ENCODE results near the gene HAUS2.

Gene HAUS2

DNA sequence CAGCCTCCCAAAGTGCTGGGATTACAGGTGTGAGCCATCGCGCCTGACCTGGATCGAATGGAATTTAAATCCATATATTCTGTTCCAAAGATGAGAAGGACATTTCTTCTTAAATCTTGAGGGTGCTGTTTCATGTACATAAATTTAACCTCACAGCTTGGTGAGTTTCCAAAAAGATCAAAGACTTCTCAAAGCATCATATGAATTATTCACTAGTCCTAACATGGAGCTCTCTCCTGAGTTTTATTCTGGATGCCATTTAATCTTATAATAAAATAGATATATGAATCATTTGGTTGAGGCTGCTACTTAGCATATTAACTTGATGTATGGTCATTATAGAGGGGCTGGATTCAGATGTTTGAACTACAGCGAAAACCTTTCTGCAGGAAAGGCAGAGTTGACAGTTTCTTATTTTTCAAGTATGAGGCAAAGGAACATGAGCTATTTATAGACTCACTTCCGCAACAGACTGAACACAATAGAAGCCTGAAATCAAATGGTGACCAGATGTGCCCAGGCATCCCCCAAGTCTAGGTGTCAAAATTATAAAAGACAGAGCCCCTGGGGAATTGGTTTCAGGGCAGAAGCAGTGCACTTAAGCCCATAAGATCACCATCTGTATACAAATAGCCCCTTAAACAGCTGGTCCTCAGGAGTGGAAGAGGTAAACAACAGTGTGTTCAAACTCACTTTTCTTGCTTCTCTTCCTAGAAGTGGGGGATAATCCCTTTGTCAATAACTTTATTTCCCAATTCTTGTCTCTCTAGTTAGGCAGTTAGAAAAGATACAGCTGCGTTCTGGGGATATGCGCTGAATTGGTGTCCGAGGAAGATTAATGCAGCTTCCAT, 56.5 kb downstream of the HAUS2 start:
- peak; percentile 38 for DNase-seq (ENCODE audit: extremely low spot score)
- ChIA-PET POLR2A (no interaction called here), CTCF (interaction anchor here (1.0 to 2.0 kb wide), 8 partner anchors 11 to 322 kb away, joined by 3 to 7 read pairs (median 4); partner anchors contain the start of genes STARD9 and ZNF106)
- no peak for TF ChIP-seq CTCF (IDR thresholded peaks at IDR 0.05; ENCODE audit: control extremely low read depth, extremely low read depth, low read depth, missing control alignments)

DNA sequence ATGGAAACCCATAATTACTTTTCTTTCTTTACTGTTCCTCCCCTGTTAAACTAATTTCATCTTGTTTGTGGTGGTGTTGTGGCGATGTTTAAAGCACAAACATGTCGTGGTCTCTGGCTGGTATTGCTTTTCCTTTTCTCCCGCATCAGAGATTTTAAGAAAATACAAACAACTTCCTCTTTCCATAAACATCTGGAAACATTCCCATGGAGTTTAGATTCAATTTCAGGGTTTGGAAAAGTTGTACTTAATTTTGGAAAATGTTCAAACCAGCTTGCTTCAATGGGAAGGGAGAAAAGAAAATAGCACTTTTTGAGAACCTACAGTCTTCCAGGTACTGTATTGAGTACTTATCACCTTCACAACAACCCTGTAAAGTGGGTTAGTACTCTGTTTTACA, 57.2 kb downstream of the HAUS2 start:
- TF ChIP-seq CTCF (IDR thresholded peaks at IDR 0.05; ENCODE audit: control extremely low read depth, extremely low read depth, low read depth, missing control alignments) = no peak
- ChIA-PET CTCF (interaction anchor here (1.0 to 2.0 kb wide), 7 partner anchors 10 to 321 kb away, joined by 3 to 7 read pairs (median 4); partner anchors contain the start of genes STARD9 and ZNF106), POLR2A (no interaction called here)
- DNase-seq (ENCODE audit: extremely low spot score) = no peak

DNA sequence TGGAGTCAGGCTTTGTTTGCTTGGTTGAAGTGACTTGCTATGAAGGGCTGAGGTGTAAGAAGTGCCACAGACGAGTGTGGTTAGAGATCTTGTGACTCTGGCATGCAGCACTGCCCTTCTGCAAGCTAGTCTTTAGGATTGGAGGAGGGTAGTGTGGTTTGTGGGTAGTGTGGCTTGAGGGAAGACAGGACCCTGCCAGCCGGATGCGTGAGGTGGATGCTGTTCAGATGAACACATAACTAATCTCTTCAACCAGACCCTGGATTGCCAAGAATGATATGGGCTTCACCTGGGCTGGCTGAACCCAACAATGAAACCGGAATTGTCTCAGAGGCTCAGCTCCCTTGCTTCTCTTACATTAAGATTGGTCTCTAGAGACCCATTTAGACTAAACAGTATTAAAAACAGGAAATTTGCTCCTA, 59.5 kb downstream of the HAUS2 start:
- ChIA-PET CTCF (interaction anchor here (1.3 to 1.6 kb wide), 4 partner anchors 13 to 400 kb away, joined by 3 to 5 read pairs (median 4); partner anchors contain the start of gene VPS39), POLR2A (interaction anchor here (0.5 to 1.4 kb wide), 2 partner anchors 33 to 503 kb away, joined by 4 read pairs; partner anchors contain the start of gene STARD9)
- TF ChIP-seq CTCF (IDR thresholded peaks at IDR 0.05; ENCODE audit: control extremely low read depth, extremely low read depth, low read depth, missing control alignments) = no peak
- DNase-seq (ENCODE audit: extremely low spot score) = no peak

DNA sequence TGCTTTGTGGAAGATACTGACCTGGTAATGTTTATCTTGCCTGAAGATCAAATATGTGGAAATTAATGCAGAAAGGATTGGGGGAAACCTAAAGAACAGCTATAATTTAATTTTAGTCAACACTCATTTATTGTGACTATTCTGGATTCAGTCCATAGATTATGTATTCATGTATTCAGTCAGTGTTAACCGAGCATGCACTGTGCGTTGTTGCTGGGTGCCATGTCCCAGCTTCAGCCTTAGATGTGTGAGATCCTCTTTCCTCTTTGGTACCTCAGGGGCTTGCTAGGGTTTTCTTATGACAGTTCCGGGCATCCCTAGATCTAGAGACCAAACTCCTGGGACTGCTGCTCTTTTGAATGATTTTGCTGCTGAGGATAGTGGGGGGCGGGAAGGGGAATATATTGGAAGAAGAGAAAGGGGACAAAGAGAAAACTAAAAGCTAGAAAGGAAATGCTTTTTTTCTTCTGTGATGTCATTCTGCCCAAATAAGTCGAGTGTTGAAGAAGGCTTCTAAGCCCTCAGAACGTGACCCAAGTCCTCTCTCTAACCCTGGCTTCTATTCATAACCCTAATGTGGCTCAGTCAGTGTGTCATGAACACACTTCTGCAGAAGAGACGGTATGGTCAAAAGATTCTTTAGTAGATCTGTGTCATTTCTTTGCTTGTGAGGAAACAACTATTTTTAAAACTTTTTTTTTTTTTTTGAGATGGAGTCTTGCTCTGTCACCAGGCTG, 60.3 kb downstream of the HAUS2 start:
- ChIA-PET POLR2A (interaction anchor here (1.4 kb wide), 1 partner anchor 34 kb away, joined by 4 read pairs; the partner anchor contains the start of gene STARD9), CTCF (interaction anchor here (1.0 to 1.6 kb wide), 5 partner anchors 11 to 401 kb away, joined by 3 to 5 read pairs (median 4); partner anchors contain the start of gene VPS39)
- no peak for DNase-seq (ENCODE audit: extremely low spot score)
- no peak for TF ChIP-seq CTCF (IDR thresholded peaks at IDR 0.05; ENCODE audit: control extremely low read depth, extremely low read depth, low read depth, missing control alignments)

DNA sequence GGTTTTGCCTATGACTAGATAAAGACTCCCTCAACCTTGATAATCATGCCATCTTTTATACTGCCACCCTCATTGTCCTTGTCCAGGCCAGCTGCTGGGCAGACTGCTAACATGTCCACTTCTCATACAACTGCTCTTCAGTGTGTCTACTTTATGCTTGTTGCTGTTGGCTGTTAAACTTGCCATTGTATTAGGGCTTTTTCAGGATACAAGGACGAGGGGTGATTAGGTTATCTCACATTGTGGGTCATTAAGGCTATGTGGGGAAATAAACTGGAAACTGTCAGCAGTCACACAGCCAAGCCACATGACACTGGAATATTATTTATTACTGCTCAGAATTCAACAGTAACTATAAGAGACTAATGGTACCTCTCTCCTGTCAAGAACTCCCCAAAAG, 62.9 kb downstream of the HAUS2 start:
- CTCF ChIA-PET = interaction anchor here (1.3 to 1.4 kb wide), 2 partner anchors 13 to 18 kb away, joined by 3 read pairs; no protein-coding TSS in a partner anchor
- TF ChIP-seq CTCF (IDR thresholded peaks at IDR 0.05; ENCODE audit: control extremely low read depth, extremely low read depth, low read depth, missing control alignments) = no peak
- POLR2A ChIA-PET = no interaction called here
- DNase-seq (ENCODE audit: extremely low spot score) = no peak

DNA sequence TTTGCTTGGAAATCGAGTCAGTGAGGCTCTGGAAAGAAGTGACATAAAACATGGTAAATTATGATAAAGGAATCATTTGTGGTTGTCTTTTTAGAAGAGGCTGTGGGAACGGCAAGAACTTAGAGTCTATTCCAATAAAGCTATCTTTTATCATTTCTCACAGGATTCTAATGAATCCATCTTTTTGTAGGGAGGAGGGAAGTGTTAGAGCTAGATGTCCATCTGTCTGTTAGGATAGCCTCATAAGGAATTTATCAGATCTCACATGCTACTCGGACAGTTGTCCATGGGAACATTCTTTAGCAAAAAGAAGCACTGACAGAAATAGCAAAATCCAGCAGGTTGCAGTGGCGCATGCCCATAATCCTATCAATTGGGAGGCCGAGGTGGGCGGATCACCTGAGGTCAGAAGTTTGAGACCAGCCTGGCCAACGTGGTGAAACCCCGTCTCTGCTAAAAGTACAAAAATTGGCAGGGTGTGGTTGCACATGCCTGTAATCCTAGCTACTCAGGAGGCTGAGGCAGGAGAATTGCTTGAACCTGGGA, 63.8 kb downstream of the HAUS2 start:
- no peak for DNase-seq (ENCODE audit: extremely low spot score)
- TF ChIP-seq CTCF (IDR thresholded peaks at IDR 0.05; ENCODE audit: control extremely low read depth, extremely low read depth, low read depth, missing control alignments) = no peak
- ChIA-PET CTCF (interaction anchor here (0.9 to 1.4 kb wide), 3 partner anchors 14 to 25 kb away, joined by 3 read pairs; no protein-coding TSS in a partner anchor), POLR2A (interaction anchor here (0.7 kb wide), 1 partner anchor 1388 kb away, joined by 4 read pairs; no protein-coding TSS in a partner anchor)
